ENCODE results near the gene YPEL5.

DNA sequence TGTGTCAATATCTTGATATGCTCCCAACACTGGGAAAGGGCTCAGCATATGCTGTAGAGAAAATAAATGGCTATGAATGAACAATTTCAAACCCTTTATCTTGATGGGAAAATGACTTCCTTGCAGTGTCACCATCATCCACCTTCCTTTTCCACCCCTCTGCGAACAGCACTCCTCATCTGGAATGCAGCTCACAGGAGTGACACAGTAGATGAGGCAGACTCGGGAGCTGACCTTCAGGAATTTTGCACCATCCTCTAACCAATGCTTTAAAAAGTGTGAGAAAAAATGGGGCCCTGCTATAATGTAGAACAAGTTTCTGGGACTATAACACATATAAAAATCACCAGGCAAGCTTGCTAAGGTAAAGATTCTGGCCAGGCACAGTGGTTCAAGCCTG, 41.3 kb upstream of the YPEL5 start:
- TF ChIP-seq TAF1 (IDR thresholded peaks at IDR 0.05; ENCODE audit: borderline replicate concordance, low read depth, low read length) (no peak), POLR2AphosphoS5 (IDR thresholded peaks at IDR 0.05; ENCODE audit: low read depth, low read length) (no peak), POLR2A (IDR thresholded peaks at IDR 0.05; ENCODE audit: low read depth, low read length) (no peak)
